ENCODE results near the gene VPS26C. TPM values are rescaled to one million over a fixed set of nuclear protein-coding genes. Genes with fewer than 3 reads are reported as not detected.

VPS26C gene
- total and polyA plus RNA-seq, 2 of the 13 experiments (the other 11 are each of a cell fraction or from before 2014, with no cell fraction given) = 30.3 to 39.7 TPM

GRCh38 chr21:37267269-37268185, at the start of gene VPS26C (continued):
- TF ChIP-seq ZNF770 (CRISPR knock-in tag; IDR thresholded peaks at IDR 0.05) (peak; percentile 64), FOSL2 (CRISPR knock-in tag; IDR thresholded peaks at IDR 0.05) (no peak; the same call in 1 of the 2 replicates), MIER2 (CRISPR knock-in tag; IDR thresholded peaks at IDR 0.05) (peak; percentile 50; the same call in 1 of the 2 replicates), AHR (CRISPR knock-in tag; IDR thresholded peaks at IDR 0.05) (0 out of 2 replicates have a peak, but pooled peaks have one; percentile 17), SNRNP70 (IDR thresholded peaks at IDR 0.05; ENCODE audit: low read depth, low read length) (no peak), ZNF576 (CRISPR knock-in tag; IDR thresholded peaks at IDR 0.05) (peak; percentile 55; the same call in 1 of the 2 replicates), ZNF34 (CRISPR knock-in tag; IDR thresholded peaks at IDR 0.05; ENCODE audit: borderline replicate concordance) (no peak), GLMP (CRISPR knock-in tag; IDR thresholded peaks at IDR 0.05; ENCODE audit: borderline replicate concordance) (no peak), BCL3 (CRISPR knock-in tag; IDR thresholded peaks at IDR 0.05) (0 out of 2 replicates have a peak, but pooled peaks have one; percentile 71), ZNF331 (CRISPR knock-in tag; IDR thresholded peaks at IDR 0.05) (peak; percentile 94), MEIS2 (CRISPR knock-in tag; IDR thresholded peaks at IDR 0.05) (peak; percentile 21; the same call in 1 of the 2 replicates), ZNF235 (CRISPR knock-in tag; IDR thresholded peaks at IDR 0.05; ENCODE audit: borderline replicate concordance) (0 out of 2 replicates have a peak, but pooled peaks have one; percentile 46), ZNF710 (CRISPR knock-in tag; IDR thresholded peaks at IDR 0.05; ENCODE audit: borderline replicate concordance) (0 out of 2 replicates have a peak, but pooled peaks have one; percentile 27), ZFX (CRISPR knock-in tag; IDR thresholded peaks at IDR 0.05; ENCODE audit: low read depth) (peak; percentile 73), ZSCAN30 (CRISPR knock-in tag; IDR thresholded peaks at IDR 0.05) (no peak; the same call in 1 of the 2 replicates), MED1 (CRISPR knock-in tag; IDR thresholded peaks at IDR 0.05) (peak; percentile 53), ZNF788 (CRISPR knock-in tag; IDR thresholded peaks at IDR 0.05; ENCODE audit: borderline replicate concordance) (peak; percentile 83; the same call in 1 of the 2 replicates), ZNF12 (CRISPR knock-in tag; IDR thresholded peaks at IDR 0.05) (peak; percentile 28; the same call in 1 of the 2 replicates), GLI4 (CRISPR knock-in tag; IDR thresholded peaks at IDR 0.05; ENCODE audit: borderline replicate concordance) (no peak), PBX2 (CRISPR knock-in tag; IDR thresholded peaks at IDR 0.05) (no peak)

Data from HepG2 (cell line).